T-cell (primary cell): ENCODE measurements around the gene FAM149B1. TPM values are rescaled to one million over a fixed set of nuclear protein-coding genes. Genes with fewer than 3 reads are reported as not detected.
"Not testable (repeated sequence)": the region's sequence is repeated elsewhere in the genome, so short reads cannot be mapped to it uniquely, and the experiment has no call there.

Experiments
- ATAC-seq, 4 experiments: fragments of 200-7000 bp in 3 of 4; fragments of 150-1000 bp in 1 of 4; cut with Tn5 transposase; replicated peaks in 1 of 4; 1 replicate in 3 of 4; 2 replicates in 1 of 4; pipeline ENCODE4 v1.10.0; 2021; ENCODE audit warnings: moderate library complexity in 3 of 4, mild to moderate bottlenecking in 2 of 4, moderate number of reproducible peaks in 1 of 4
- CTCF ChIA-PET, 2 donors: fragments of 300-600 bp; sonication (Branson Sonifier 250); formaldehyde crosslinking; loops; one replicate each; lab custom pipeline; 2022; ENCODE audit warnings: antibody characterized with exemption in 2 of 2; lab: Charles Lee
- POLR2A ChIA-PET, 2 donors: fragments of 300-600 bp; sonication (Branson Sonifier 250); formaldehyde crosslinking; loops; one replicate each; lab custom pipeline; 2022; ENCODE audit warnings: antibody characterized with exemption in 2 of 2; lab: Charles Lee
- DNase-seq, 35 experiments: peaks; one replicate each; pipeline versions ENCODE4 v3.0.0 to v3.0.0-alpha.2; 2013 to 2023
- H3K27ac ChIP-seq: one replicate; pipeline ENCODE4 v1.5.1; 2013; ENCODE audit warnings: low read length
- H3K27me3 ChIP-seq, 2 experiments: replicated peaks in 1 of 2; 1 replicate in 1 of 2; 2 replicates in 1 of 2; pipeline versions ENCODE4 v1.6.1 to v1.7.0; 2013; ENCODE audit warnings: low read length in 1 of 2, mixed read lengths in 1 of 2; ENCODE audit not compliant: control insufficient read depth in 2 of 2, insufficient read depth in 2 of 2; ENCODE audit errors: extremely low read depth in 1 of 2
- H3K36me3 ChIP-seq, 2 donors: 1 replicate in 1 of 2; 2 replicates in 1 of 2; pipeline versions ENCODE4 v1.6.1 to v1.7.0; 2013; ENCODE audit warnings: low read length in 1 of 2; ENCODE audit not compliant: control insufficient read depth in 2 of 2, insufficient read depth in 1 of 2; ENCODE audit errors: extremely low read depth in 1 of 2
- H3K4me1 ChIP-seq, 2 experiments: 1 replicate in 1 of 2; 2 replicates in 1 of 2; pipeline versions ENCODE4 v1.6.1 to v1.7.0; 2013; ENCODE audit warnings: low read length in 2 of 2, mixed read lengths in 1 of 2; ENCODE audit not compliant: insufficient read depth in 2 of 2, control insufficient read depth in 1 of 2; ENCODE audit errors: extremely low read depth in 1 of 2
- H3K4me3 ChIP-seq, 2 donors: 1 replicate in 1 of 2; 2 replicates in 1 of 2; pipeline versions ENCODE4 v1.5.1 to v1.7.0; 2013; ENCODE audit warnings: mild to moderate bottlenecking in 2 of 2, low read length in 1 of 2, moderate library complexity in 1 of 2; ENCODE audit not compliant: control insufficient read depth in 1 of 2; ENCODE audit errors: extremely low read depth in 1 of 2
- H3K9me3 ChIP-seq: 2 replicates; pipeline ENCODE4 v1.7.0; 2013
- H3K27ac Mint-ChIP-seq, 2 donors: one replicate each; pipeline ENCODE4 v1.8.0; 2020 to 2021; ENCODE audit warnings: mild to moderate bottlenecking in 2 of 2, mixed read lengths in 2 of 2
- H3K27me3 Mint-ChIP-seq, 2 donors: one replicate each; pipeline ENCODE4 v1.8.0; 2021 to 2022; ENCODE audit warnings: mixed read lengths in 2 of 2
- H3K36me3 Mint-ChIP-seq: one replicate; pipeline ENCODE4 v1.8.0; 2021; ENCODE audit warnings: mixed read lengths
- H3K4me1 Mint-ChIP-seq, 3 donors: one replicate each; pipeline ENCODE4 v1.8.0; 2020 to 2022; ENCODE audit warnings: mixed read lengths in 3 of 3, mild to moderate bottlenecking in 1 of 3
- H3K4me3 Mint-ChIP-seq, 3 donors: one replicate each; pipeline ENCODE4 v1.8.0; 2020 to 2022; ENCODE audit warnings: mild to moderate bottlenecking in 3 of 3, mixed read lengths in 3 of 3, moderate library complexity in 3 of 3
- H3K9me3 Mint-ChIP-seq, 3 donors: one replicate each; pipeline ENCODE4 v1.8.0; 2020 to 2022; ENCODE audit warnings: mixed read lengths in 3 of 3
- WGBS: methylation state at CpG from one replicate; pipeline ENCODE4 v1.1.5; 2013; ENCODE audit warnings: missing lambda C conversion rate; ENCODE audit not compliant: insufficient coverage; 5-methylcytosine and 5-hydroxymethylcytosine counted together
- total RNA-seq, 35 experiments: library from RNA in 6 of 35; stranded (reverse) in 6 of 35; fragments of 120-200 nt in 1 of 35; gene quantifications; one replicate each; pipeline versions ENCODE4 v1.2.1 to v1.2.4 and lab custom pipeline; 2013 to 2026

The FAM149B1 gene
- total RNA-seq, 5 donors from 2014 or later (not counting 1 experiment from before 2014, with no cell fraction given): 14.0 to 16.6 (median 15.8) TPM

DNA sequence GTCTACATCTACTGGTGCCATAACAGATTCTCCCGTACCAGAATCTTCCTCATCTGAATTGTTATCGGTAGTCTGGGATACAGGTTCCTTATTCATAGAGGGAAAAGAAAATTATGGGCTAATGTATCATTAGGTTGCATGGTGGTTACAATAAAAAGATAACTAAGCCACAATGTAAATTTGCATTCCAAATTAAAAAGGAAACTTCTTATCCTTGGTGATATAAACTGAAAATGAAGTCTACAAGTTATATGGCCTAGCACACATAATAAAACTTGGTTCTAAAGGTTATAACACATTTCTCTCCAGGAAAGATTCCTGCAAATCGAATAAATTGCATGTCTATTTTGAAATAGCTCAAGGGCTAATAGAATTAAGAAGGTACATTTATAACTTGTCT, 33.2 kb upstream of the FAM149B1 start:
- no peaks in the 10 kb centered on the region for H3K9me3 ChIP-seq
- H3K27ac ChIP-seq: no peak overlapping the region
- WGBS: no CpG with 5 or more reads among the region's 3 CpGs
- H3K4me1 ChIP-seq: no peaks in the 10 kb centered on the region
- Mint-ChIP-seq H3K9me3 (no peaks in the 10 kb centered on the region), H3K27ac (no peak overlapping the region), H3K4me1 (no peaks in the 10 kb centered on the region), H3K27me3 (no peaks in the 10 kb centered on the region), H3K4me3 (no peak overlapping the region), H3K36me3 (peaks cover 64% of the 10 kb centered on the region)
- peaks cover 5 to 77% of the 10 kb centered on the region in 2 donors for H3K36me3 ChIP-seq
- ChIA-PET POLR2A (interaction anchor here (0.5 to 0.7 kb wide), 3 partner anchors 10 to 19 kb away, joined by 3 to 6 read pairs (median 3); no protein-coding TSS in a partner anchor), CTCF (interaction anchor here in 1 of 2 donors (0.5 to 0.8 kb wide), 2 partner anchors 20 to 359 kb away, joined by 3 to 5 read pairs; no protein-coding TSS in a partner anchor)
- no peak for DNase-seq
- ATAC-seq: no peak
- H3K4me3 ChIP-seq: no peak overlapping the region
- H3K27me3 ChIP-seq: no peaks in the 10 kb centered on the region

- Histone ChIP-seq H3K4me3 (no peak overlapping the region), H3K27ac (no peak overlapping the region), H3K27me3 (no peaks in the 10 kb centered on the region), H3K9me3 (no peaks in the 10 kb centered on the region), H3K4me1 (no peaks in the 10 kb centered on the region), H3K36me3 (peaks cover 5 to 75% of the 10 kb centered on the region in 2 donors)
- Mint-ChIP-seq H3K4me3 (no peak overlapping the region), H3K36me3 (peaks cover 60% of the 10 kb centered on the region), H3K4me1 (no peaks in the 10 kb centered on the region), H3K9me3 (no peaks in the 10 kb centered on the region), H3K27me3 (no peaks in the 10 kb centered on the region), H3K27ac (no peak overlapping the region)
- WGBS: no CpG with 5 or more reads among the region's 2 CpGs
- CTCF ChIA-PET: interaction anchor here in 1 of 2 donors (0.6 kb wide), 2 partner anchors 17 to 20 kb away, joined by 4 to 5 read pairs; no protein-coding TSS in a partner anchor
- POLR2A ChIA-PET: no interaction called here
- no peak for ATAC-seq
- no peak for DNase-seq
Measured at GRCh38 chr10:73136627-73137026, 31.3 kb upstream of the FAM149B1 start.

DNA sequence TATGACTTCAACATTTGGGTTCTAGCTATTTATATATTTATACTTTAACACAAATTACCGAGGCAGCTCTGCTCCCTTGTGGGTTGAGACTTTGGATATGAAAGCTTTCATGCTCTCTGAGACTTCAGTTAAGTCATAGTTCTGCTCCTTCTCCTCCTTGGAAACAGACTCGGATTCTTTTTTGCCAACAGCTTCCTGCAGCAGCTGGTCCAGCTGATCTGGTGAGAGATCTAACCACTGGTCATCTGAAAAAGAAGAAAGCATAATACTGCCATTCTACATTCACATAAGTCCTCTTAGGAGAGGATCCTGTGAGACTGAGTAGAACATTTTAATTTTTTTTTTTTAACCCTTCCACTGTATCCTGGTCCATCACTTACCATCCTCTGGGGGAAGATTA, 28.7 kb upstream of the FAM149B1 start:
- H3K9me3 ChIP-seq: no peaks in the 10 kb centered on the region
- peaks cover 52% of the 10 kb centered on the region for H3K36me3 Mint-ChIP-seq
- CTCF ChIA-PET: interaction anchor here in 1 of 2 donors (0.6 to 3.0 kb wide), 2 partner anchors 25 to 44 kb away, joined by 3 to 17 read pairs; no protein-coding TSS in a partner anchor
- WGBS: no CpG with 5 or more reads among the region's 2 CpGs
- H3K4me3 Mint-ChIP-seq: no peak overlapping the region
- no peak for ATAC-seq
- no peaks in the 10 kb centered on the region for H3K9me3 Mint-ChIP-seq
- H3K36me3 ChIP-seq: peaks cover 14 to 75% of the 10 kb centered on the region in 2 donors
- no peaks in the 10 kb centered on the region for H3K4me1 Mint-ChIP-seq
- no peak overlapping the region for H3K4me3 ChIP-seq
- H3K27ac Mint-ChIP-seq: no peak overlapping the region
- no peaks in the 10 kb centered on the region for H3K27me3 Mint-ChIP-seq
- POLR2A ChIA-PET: no interaction called here
- no peak for DNase-seq
- H3K27me3 ChIP-seq: no peaks in the 10 kb centered on the region
- H3K4me1 ChIP-seq: no peaks in the 10 kb centered on the region
- H3K27ac ChIP-seq: no peak overlapping the region

DNA sequence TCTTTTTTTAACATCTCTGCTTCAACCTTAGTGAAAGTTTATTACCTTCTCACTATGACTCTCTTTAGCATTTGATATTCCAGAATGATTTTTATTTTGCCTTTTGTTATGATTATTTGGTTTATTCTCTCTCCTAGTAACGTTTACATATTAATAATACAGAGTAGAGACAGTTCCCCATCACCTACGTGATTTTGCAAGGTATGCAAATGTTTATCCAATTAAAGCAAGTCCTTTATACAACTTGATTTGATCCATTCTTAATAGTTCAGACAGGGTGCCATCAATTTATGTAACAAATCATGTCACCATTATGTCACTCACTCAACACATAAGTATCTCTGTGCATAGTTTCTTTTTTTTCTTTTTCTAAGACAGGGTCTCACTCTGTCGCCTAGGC, 26.3 kb upstream of the FAM149B1 start:
- no peak overlapping the region for H3K27ac Mint-ChIP-seq
- Histone ChIP-seq H3K4me3 (no peak overlapping the region), H3K27ac (no peak overlapping the region), H3K4me1 (no peaks in the 10 kb centered on the region), H3K36me3 (peaks cover 11 to 79% of the 10 kb centered on the region in 2 donors), H3K9me3 (no peaks in the 10 kb centered on the region), H3K27me3 (no peaks in the 10 kb centered on the region)
- no peak for ATAC-seq
- no peaks in the 10 kb centered on the region for H3K27me3 Mint-ChIP-seq
- no peak for DNase-seq
- H3K9me3 Mint-ChIP-seq: no peaks in the 10 kb centered on the region
- H3K4me1 Mint-ChIP-seq: no peaks in the 10 kb centered on the region
- CTCF ChIA-PET: no interaction called here
- 100% methylated on average over 1 of the region's 3 CpGs for WGBS
- peaks cover 34% of the 10 kb centered on the region for H3K36me3 Mint-ChIP-seq
- H3K4me3 Mint-ChIP-seq: no peak overlapping the region
- POLR2A ChIA-PET: no interaction called here

- H3K4me1 ChIP-seq, H3K27me3 ChIP-seq, H3K9me3 ChIP-seq, ATAC-seq, CTCF ChIA-PET, H3K27ac ChIP-seq, H3K4me1 Mint-ChIP-seq, DNase-seq, H3K4me3 ChIP-seq, H3K9me3 Mint-ChIP-seq, H3K4me3 Mint-ChIP-seq, H3K27me3 Mint-ChIP-seq: not testable (repeated sequence)
- WGBS: no CpG with 5 or more reads among the region's 8 CpGs
- Mint-ChIP-seq H3K36me3 (peaks cover 44% of the 10 kb centered on the region), H3K27ac (peak overlapping the region in 1 of 2 donors; percentile 8)
- peaks cover 7 to 62% of the 10 kb centered on the region in 2 donors for H3K36me3 ChIP-seq
- POLR2A ChIA-PET: interaction anchor here in 1 of 2 donors (1.0 kb wide), 1 partner anchor 54 kb away, joined by 3 read pairs; the partner anchor contains the start of gene P4HA1
Measured at GRCh38 chr10:73150633-73151413, 17.1 kb upstream of the FAM149B1 start.

GRCh38 chr10:73152009-73152408, 15.9 kb upstream of the FAM149B1 start:
- H3K4me1 Mint-ChIP-seq: peaks cover 0 to 3% (median 0%) of the 10 kb centered on the region in 3 donors
- Histone ChIP-seq H3K27me3 (no peaks in the 10 kb centered on the region), H3K36me3 (peaks cover 5 to 57% of the 10 kb centered on the region in 2 donors), H3K27ac (no peak overlapping the region), H3K9me3 (no peaks in the 10 kb centered on the region), H3K4me3 (no peak overlapping the region), H3K4me1 (no peaks in the 10 kb centered on the region)
- no peaks in the 10 kb centered on the region for H3K27me3 Mint-ChIP-seq
- CTCF ChIA-PET: no interaction called here
- H3K4me3 Mint-ChIP-seq: no peak overlapping the region
- WGBS: no CpG with 5 or more reads among the region's 3 CpGs
- POLR2A ChIA-PET: interaction anchor here (0.5 to 1.0 kb wide), 4 partner anchors 50 to 1023 kb away, joined by 3 to 5 read pairs (median 4); partner anchors contain the start of gene P4HA1 (in 1 of the 2)
- H3K27ac Mint-ChIP-seq: no peak overlapping the region
- ATAC-seq (no peak), DNase-seq (no peak)
- H3K9me3 Mint-ChIP-seq: no peaks in the 10 kb centered on the region
- H3K36me3 Mint-ChIP-seq: peaks cover 53% of the 10 kb centered on the region
